GM21723 (cell line): Measurements from ENCODE around the gene SDSL.

ENCODE experiments used
- ATAC-seq: cut with Tn5 transposase; IDR thresholded peaks from one replicate; pipeline ENCODE4 v1.9.1; 2021; ENCODE audit warnings: mild to moderate bottlenecking, moderate library complexity; ENCODE audit not compliant: unreplicated experiment

Gene SDSL

DNA sequence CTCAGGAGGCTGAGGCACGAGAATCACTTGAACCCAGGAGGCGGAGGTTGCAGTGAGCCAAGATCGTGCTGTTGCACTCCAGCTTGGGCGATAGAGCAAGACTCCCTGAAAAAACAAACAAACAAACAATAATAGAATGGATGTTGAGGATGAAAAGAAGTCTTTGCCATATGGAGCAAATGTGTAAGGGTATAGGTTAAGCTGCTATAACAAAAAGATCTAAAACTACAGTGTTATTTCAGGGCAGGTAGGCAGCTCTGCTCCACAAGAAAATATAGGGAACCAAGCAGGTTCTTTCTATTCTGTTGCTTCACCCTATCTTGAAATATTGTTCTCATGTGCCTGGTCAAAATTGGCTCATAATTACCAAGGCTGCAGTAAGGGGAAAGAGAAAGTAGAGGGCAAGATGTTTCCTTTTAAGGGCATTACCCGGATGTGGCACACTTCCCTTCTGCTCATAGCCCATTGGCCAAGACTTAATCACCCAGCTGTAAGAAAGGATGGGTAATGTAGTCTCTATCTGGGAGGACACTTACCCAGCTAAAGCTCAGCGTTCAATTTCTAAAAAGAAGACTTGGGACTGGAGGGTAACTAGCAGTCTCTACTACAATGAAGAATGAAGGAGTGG lies 23.5 kb downstream of the SDSL start:
- no peak for ATAC-seq

DNA sequence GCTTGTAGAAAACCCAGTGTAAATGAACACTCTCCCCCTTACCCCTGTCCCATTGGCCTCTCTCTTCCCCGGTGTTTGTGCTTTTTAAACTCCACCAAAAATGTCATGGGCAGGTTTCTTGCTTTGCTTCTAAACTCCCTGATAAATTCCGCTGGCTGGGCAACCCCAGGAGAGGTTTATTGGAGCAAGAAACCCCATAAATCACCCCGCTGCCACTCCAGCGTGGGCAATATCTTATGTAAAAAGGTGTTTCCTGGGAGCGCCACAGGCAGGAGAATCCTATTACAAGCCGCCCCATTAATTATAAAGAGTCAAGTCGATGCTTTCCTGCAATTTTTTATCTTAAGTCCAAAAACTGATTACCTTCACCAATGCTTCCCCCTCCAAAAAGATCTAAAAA lies 26.7 kb downstream of the SDSL start:
- ATAC-seq = no peak

DNA sequence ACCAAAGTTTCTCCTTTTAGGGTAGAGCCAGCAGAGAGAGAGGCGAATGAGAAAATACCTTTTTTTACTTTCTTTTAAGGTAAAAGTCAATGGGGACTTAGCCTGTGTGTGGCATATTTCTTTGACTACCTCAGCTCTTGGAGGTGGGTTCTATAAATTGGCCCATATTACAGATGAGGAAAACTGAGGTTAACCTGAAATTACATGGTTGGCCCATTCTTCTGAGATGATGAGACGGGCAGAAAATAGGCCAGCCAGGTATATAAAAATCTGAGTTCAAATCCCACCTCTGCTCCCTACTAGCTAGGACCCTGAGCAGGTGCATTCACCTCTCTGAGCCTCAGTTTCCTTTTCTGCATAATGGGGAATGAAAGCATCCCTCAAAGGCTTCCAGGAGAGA lies 27.1 kb downstream of the SDSL start:
- no peak for ATAC-seq

GRCh38 chr12:113449839-113450238 lies 27.7 kb downstream of the SDSL start:
- no peak for ATAC-seq

DNA sequence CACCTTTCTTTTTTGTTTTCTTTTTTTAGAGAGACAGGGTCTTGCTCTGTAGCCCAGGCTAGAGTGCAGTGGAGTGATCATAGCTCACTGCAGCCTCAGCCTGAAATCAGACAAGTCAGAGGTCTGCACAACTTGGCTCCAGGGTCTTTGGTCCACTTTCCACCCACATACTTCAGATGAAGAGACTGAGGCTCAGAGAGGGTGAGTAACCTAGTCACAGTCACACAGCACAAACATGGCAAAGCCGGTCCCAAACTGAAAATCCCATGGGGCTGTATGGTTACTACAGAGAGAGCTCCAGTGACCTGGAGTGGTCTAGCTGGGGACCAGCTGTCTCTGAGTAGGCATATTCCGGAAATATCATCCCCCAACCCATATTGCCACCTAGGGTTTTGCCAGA lies 30.3 kb downstream of the SDSL start:
- no peak for ATAC-seq

- ATAC-seq = no peak
These were observed 31.1 kb downstream of the SDSL start for GRCh38 chr12:113453330-113453729.

DNA sequence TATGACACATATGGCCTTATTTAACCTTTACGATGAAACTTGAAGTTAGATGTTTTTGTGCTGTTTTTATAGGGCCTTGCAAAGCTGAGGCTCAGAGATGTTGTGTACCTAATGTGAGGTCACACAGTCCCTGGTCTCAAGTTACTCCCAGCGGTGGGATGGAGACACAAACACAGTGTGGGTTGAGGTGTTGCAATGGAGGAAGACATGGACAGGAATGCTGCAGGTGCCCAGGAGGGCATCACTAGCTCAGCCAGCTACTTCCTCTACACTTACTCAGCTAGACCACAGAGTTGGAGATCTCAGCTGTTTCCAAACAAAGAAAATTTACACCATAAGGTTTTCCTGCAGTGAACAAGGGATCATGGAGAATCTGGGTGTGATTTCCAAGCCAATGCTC lies 34.0 kb downstream of the SDSL start:
- ATAC-seq = no peak

- no peak for ATAC-seq
These were observed 34.6 kb downstream of the SDSL start for GRCh38 chr12:113456761-113457160.

GRCh38 chr12:113457185-113457584 lies 35.0 kb downstream of the SDSL start:
- no peak for ATAC-seq

DNA sequence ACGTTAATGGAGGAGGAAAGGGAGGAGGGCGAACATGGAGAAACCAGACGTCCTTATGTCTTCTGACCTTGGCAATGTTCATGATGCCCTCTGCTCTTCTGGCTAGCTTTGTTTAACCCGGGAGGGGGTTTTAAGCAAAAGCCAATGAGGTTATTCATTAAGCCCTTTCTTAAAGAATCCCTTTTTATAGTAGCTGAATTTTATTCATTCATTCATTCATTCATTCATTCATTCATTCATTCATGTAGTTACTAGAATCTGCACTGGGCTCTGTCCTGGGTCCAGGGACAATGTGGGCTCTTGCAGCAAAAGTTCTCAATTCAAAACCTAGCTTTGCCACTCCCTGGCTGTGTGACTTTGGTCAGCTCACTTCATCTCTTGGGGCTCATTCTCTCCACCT lies 35.5 kb downstream of the SDSL start:
- no peak for ATAC-seq

DNA sequence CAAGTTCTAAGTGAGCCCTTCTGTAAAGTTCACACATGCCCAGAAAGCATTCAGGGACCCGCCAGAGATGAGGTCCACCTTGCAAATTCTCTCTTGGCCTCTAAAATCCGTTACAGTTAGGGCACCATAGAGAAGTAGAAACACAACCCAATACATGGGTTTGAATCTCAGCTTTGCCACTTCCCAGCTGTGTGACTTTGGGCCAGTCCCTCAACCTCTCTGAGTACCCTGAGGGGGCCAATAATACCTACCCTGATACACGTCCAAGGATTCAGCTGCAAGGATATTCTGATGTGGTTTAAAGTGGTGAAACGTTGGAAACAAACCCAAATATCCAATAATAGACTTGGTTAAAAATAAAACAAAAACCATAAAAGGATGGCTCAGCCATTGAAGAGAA lies 37.8 kb downstream of the SDSL start:
- ATAC-seq = no peak

GRCh38 chr12:113461666-113462065 lies 39.5 kb downstream of the SDSL start:
- ATAC-seq = no peak

DNA sequence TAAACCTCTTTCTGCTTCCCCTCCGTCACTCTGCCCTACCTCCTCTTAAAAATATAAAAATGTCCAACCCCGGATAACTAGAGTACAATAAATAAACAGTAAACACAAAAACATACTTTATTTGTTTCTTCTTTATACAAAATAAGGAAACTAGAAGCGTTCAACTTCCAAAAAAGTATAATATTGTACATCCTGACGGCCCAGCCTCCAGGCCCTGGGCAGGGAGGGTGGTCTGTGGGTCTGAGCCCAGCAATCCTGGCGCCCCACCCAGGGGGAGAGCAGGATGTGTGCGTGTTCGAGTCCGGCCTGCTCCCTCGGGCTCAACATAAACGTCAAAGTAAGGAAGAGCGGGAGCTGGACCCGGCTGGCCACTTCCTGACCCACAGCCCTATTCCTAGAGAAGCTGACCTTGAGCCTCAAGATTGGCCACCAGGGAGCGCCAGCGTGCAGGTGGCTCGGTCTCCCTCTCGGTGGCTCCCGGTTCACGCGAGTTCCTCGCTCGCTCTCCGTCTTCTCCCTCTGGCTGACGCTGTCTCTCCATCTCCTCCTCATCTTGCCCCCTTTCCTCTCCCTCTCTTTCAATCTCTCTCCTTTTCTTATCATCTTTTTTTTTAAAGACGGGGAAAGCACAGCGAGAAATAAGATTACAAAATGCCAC lies 40.1 kb downstream of the SDSL start:
- ATAC-seq = no peak

GRCh38 chr12:113462998-113463745 lies 41.0 kb downstream of the SDSL start:
- ATAC-seq = no peak

GRCh38 chr12:113463746-113464451 lies 41.7 kb downstream of the SDSL start:
- ATAC-seq = no peak

DNA sequence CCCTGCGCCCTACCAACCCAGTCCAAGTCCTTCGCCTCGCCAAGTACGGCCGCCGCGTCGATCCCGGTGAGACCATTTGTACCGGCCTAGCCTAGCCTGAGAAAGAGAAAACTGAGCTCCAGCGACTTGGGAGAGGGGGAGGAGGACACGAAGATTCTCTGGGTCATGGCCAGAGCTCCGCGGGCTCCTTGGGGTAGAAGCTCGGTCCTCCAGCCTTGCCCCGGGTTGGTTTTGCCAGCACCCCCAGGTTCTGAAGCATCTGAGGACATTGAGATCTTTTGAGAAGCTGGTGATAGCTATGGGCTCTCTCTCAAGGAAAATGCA lies 42.2 kb downstream of the SDSL start:
- ATAC-seq = no peak

DNA sequence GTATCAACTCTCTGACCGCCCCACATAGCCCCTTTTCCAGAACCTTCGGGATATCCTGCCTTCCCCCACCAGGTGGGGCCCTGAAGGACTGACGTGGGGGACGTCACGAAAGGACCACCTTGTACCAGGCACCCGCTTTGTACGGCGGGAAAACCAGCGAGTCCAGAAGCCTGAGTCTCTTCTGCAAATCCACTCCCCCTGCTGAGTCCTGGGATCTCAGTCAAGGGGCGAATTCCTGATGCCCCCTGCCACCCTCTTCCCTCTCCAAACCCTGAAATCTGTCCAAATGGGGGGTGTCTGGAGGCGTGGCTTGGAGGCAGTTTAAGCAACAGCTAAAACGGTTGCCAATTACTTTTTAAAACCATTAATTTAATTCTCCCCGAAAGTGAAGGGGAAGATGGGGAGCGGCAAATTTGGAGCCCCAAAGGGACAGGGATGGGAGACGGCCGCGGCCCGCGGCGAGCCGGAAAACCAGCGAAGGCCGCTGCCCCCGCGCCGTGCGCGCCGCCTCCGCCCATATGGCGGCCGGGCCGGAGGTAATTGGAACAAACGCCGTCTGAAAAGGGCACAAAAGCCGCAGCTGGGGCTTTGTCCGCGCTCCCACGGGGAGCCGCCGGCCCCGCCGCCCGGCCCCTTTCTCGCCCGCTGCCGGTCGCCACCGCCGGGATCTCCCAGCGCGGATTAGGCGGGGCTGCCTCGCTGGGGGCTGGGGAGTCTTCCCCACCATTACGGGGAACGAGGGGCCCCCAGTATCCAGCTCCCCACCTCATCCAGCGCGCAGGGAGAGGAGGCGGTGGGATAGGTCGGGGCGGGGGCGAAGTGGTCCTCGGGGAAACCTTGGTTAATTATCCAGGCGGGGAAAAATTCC lies 42.9 kb downstream of the SDSL start:
- ATAC-seq = no peak

DNA sequence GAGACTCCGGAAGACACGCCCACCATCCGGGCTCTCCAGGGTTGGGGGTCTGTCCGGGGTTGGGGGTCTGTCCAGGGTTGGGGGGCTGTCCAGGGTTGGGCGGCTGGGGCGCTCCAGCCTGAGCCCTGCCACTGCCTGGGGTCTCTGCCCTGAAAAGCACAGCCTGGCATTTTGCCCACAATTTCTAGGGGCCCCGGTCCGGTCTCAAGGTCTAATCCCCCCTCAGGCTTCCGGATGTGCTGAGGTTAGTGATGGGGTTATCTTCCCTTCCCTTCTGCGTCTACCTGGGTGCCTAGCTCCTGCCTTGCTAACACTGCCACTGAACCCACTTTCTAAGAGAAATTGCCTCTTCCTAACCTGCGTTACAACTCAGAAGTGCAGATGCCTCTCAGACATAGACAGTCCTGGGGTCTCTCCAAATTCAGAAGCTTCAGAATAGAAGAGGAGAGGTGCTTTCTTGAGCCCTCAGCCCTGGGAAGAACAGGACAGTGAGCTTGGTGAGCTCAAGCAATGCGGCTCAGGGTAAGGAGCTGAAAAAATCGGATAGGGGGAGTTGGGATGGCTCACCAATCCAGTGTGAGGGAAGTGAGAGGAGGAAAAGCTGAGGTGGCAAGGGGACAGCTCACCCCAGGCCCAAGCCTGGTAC lies 43.8 kb downstream of the SDSL start:
- no peak for ATAC-seq

DNA sequence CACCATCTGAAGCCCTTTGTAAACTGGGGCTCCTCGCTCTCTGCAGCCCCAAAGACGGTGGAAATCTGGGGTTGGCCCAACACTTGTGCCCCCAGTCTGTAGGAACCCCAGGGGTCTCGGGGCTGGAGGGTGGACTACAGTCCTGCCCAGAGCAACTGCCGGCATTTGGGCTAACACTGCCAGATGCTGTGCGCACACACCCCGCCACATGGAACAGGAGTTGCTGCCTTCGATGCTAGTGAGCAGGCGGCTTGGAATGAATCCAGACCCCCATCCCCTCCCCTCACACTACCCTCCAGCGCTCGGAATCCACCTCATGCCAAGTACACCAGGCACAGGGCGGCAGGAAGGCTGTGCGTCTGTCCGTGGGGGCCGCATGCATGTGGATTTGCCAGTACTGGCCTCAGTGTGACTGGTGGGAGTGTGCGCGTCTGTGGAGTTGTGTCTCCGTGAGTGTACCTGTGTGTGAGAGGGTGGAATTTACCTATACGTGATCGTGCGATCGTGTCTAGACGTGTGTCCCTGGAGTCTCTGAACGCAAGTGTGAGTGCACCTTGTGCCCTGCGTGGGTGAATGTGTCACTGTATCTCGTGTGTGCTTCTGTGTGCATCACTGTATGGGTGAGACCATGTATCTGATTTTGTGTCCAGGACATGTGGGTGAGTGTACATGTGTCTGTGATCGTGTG lies 44.4 kb downstream of the SDSL start:
- no peak for ATAC-seq

- no peak for ATAC-seq
These were observed 44.9 kb downstream of the SDSL start for GRCh38 chr12:113467142-113467501.
